ENCODE results near the gene ENTPD2.

The ENTPD2 gene

DNA sequence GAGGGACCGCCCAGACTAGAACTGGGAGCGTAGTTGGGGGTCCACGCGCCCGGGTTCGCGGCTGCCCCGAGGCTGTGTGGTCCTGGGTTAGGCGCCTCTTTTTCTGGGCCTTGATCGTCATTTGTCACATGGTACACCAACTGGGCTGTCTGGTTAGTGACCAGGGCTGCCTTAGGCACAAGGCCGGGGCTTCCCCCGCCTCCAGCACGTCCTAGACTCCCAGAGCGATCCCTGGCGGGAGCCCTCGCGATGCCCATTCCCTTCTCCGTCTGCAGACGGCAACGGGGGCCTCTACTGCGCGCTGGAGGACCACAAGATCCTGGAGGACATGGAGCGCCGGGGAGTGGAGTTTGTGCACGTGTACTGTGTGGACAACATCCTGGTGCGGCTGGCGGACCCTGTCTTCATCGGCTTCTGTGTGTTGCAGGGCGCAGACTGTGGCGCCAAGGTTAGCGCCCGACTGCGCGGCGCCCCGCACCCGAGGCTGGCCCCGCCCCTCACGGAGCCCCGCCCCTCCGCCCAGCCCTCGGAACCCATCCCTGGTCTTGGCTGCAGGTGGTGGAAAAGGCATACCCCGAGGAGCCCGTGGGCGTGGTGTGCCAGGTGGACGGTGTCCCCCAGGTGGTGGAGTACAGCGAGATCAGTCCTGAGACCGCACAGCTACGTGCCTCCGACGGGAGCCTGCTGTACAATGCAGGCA lies 25.0 kb upstream of the ENTPD2 start:
- DNase-seq (ENCODE audit: low read depth): no peak
- no peak overlapping the region for H3K4me3 ChIP-seq (ENCODE audit: low read length)
- TF ChIP-seq, protein P1, sequence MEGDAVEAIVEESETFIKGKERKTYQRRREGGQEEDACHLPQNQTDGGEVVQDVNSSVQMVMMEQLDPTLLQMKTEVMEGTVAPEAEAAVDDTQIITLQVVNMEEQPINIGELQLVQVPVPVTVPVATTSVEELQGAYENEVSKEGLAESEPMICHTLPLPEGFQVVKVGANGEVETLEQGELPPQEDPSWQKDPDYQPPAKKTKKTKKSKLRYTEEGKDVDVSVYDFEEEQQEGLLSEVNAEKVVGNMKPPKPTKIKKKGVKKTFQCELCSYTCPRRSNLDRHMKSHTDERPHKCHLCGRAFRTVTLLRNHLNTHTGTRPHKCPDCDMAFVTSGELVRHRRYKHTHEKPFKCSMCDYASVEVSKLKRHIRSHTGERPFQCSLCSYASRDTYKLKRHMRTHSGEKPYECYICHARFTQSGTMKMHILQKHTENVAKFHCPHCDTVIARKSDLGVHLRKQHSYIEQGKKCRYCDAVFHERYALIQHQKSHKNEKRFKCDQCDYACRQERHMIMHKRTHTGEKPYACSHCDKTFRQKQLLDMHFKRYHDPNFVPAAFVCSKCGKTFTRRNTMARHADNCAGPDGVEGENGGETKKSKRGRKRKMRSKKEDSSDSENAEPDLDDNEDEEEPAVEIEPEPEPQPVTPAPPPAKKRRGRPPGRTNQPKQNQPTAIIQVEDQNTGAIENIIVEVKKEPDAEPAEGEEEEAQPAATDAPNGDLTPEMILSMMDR (IDR thresholded peaks at IDR 0.05; ENCODE audit: insufficient read depth, low read depth, low read length, missing control alignments): no peak

DNA sequence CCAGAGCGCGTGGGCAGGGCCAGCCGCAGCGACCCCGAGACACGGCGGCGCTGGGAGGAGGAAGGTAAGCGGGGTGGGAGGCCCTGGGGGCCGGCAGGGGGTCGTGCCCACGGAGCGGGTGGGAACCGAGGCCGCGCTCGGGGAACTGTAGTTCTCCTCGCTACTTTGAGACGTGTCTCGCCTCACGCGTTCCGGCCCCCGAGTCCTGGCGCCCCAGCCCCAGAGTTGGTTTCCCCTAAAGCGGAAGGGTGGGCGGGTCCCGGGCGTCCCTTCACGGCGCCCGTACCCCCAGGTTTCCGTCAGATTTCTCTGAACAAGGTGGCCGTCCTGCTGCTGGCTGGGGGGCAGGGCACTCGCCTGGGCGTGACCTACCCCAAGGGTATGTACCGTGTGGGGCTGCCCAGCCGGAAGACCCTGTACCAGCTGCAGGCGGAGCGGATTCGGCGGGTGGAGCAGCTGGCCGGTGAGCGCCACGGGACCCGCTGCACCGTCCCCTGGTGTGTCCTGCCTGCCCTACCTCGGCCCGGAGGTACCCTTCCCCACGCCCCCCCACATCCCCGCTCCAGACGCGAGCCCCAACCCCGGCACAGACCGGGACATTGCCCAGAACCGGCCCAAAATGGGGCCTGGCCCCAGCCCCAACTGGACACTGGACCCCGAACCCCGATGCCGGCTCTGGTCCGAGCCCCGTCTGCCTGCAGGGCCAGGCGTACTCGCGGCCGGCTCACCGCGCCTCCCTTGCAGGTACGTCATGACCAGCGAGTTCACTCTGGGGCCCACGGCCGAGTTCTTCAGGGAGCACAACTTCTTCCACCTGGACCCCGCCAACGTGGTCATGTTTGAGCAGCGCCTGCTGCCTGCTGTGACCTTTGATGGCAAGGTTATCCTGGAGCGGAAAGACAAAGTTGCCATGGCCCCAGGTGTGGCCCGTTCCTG lies 24.2 kb upstream of the ENTPD2 start:
- TF ChIP-seq, protein P1 (IDR thresholded peaks at IDR 0.05; ENCODE audit: insufficient read depth, low read depth, low read length, missing control alignments): no peak
- no peak for DNase-seq (ENCODE audit: low read depth)
- H3K4me3 ChIP-seq (ENCODE audit: low read length): peak overlapping the region; percentile 40

DNA sequence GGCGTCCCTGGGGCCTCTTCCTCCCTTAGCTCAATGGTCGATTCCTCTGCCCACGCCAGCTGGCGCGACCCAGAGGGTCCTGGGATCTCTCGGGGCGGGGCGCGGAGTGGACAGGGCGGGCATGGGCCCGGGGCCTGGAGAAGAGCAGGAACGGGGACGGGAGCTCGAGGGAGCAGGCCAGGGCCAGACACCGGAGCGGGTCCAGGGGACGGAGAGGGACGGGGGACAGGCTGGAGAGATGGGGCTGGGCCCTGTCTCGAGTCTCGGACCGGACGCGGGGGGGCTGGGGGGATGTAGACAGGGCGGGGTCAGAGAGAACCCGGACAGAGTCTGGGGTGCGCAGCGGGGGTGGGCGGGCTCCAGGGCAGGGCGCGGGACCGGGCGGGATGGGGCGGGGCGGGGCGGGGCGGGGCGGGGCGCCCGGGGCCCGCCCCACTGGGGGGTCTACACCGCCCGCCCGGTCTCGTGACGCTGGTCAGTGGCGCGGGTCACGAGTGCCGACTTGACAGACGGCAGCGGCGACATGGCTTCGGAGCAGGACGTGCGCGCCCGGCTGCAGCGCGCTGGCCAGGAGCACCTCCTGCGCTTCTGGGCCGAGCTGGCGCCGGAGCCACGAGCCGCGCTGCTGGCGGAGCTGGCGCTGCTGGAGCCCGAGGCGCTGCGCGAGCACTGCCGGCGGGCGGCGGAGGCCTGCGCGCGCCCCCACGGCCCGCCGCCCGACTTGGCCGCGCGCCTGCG lies 23.3 kb upstream of the ENTPD2 start, which contains the start of gene UAP1L1:
TSS of gene UAP1L1 (plus strand) at position 508 of the 738 bp plus-strand sequence. CDS start at position 524, 16 bp downstream.
- H3K4me3 ChIP-seq (ENCODE audit: low read length): peak within 1 kb of the TSS; percentile 40
- DNase-seq (ENCODE audit: low read depth): peak; percentile 43
- TF ChIP-seq, protein P1 (IDR thresholded peaks at IDR 0.05; ENCODE audit: insufficient read depth, low read depth, low read length, missing control alignments): no peak

DNA sequence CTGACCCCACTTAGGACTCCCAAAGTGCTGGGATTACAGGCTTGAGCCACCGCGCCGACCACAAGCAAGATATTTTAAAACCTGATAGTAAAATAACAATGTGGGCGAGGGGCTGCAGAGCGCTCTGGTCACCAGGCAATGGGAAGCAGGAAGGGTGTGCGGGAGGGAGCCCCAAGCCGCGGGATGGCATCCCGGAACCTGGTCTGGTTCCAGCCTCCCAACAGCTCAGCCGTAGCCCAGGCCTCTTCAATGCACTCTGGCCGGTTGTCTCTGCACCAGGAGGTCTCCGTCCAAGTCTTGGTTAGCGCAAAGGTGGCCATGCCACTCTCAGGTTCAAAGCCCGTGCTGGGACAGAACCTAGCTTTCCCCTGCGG lies 22.8 kb upstream of the ENTPD2 start:
- H3K4me3 ChIP-seq (ENCODE audit: low read length): no peak overlapping the region
- DNase-seq (ENCODE audit: low read depth): no peak
- TF ChIP-seq, protein P1 (IDR thresholded peaks at IDR 0.05; ENCODE audit: insufficient read depth, low read depth, low read length, missing control alignments): no peak

DNA sequence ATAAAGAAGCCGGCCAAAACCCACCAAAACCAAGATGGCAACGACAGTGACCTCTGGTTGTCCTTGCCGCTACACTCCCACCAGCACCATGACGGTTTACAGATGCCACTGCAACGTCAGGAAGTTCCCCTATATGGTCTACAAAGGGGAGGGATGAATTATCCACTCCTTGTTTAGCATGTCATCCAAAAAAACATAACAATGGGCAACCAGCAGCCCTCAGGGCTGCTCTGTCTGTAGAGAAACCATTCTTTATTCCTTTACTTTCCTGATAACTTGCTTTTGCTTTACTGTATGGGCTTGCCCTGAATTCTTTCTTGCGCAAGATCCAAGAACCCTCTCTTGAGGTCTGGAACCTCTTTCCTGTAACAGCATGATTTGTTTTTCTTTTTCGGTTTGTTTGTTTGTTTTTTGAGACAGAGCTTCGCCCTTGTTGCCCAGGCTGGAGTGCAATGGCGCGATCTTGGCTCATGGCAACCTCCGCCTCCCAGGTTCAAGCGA lies 21.5 kb upstream of the ENTPD2 start:
- TF ChIP-seq, protein P1 (IDR thresholded peaks at IDR 0.05; ENCODE audit: insufficient read depth, low read depth, low read length, missing control alignments): no peak
- H3K4me3 ChIP-seq (ENCODE audit: low read length): no peak overlapping the region
- peak; percentile 51 for DNase-seq (ENCODE audit: low read depth)

DNA sequence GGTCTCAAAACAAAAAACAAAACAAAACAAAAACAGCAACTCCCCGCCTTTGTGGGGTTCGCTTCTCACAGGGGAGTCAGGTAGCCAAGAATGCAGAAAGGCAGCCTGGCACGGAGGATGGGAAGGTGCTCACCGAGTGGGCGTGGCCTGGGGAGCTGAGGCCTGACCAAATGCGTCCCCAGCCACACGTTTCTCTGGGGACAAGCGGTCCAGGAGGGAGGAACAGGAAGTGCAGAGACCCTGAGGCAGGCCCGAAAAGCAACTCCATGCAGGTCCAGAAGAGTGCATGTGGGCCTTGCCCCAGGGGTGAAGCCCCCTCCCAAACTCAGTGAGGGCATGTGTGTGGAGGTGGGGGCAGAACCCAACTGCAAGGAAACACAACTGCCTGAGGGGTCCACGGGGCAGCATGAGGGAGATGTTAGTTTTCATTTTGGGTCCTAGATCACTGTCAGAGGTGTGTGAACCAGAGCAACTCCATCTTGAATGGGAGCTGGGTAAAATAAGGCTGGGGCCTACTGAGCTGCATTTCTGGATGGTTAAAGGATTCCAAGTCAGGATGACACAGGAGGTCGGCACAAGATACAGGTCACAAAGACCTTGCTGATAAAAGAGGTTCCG lies 20.9 kb upstream of the ENTPD2 start:
- TF ChIP-seq, protein P1 (IDR thresholded peaks at IDR 0.05; ENCODE audit: insufficient read depth, low read depth, low read length, missing control alignments): no peak
- no peak overlapping the region for H3K4me3 ChIP-seq (ENCODE audit: low read length)
- no peak for DNase-seq (ENCODE audit: low read depth)
